HG03439 (cell line): Measurements from ENCODE around the gene BST2.
A peak's percentile ranks its signal among the peaks of the same experiment; 100 is the strongest.

Source experiments
- ATAC-seq: cut with Tn5 transposase; IDR thresholded peaks from one replicate; pipeline ENCODE4 v1.9.1; 2021; ENCODE audit warnings: mild to moderate bottlenecking, moderate library complexity; ENCODE audit not compliant: unreplicated experiment

The BST2 gene

DNA sequence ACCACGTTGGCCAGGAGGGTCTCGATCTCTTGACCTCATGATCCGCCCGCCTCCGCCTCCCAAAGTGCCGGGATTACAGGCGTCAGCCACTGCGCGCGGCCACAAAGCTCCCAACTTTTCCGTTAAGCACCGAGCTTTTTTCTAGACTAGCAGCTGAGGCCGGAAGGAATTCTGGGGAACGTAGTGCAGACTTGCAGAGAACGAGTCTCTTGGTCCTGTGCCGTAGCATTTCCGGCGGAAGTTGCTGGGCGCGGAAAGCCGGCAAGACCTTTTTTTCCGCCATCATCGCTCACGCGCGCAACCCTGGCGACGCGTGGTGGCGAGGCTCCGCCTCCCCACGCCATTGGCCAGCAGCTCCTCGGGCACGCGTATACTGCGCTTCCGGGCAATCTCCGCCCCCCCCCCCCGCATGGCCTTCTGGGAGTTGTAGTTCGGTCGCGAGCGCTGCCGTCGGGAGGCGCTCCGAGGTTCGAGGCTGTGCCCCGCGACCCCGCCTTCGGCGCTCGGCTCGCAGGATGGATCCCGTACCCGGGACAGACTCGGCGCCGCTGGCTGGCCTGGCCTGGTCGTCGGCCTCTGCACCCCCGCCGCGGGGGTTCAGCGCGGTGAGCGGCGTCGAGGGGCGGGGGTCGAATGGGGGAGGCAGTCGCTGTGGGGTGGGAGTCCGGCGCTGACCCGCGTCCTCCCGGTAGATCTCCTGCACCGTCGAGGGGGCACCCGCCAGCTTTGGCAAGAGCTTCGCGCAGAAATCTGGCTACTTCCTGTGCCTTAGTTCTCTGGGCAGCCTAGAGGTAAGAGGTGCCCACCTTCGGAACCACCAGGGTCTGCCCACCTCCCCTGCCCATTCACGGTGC is 14.4 kb upstream of the BST2 start, which contains the start of gene MVB12A:
Gene MVB12A (plus strand): TSS at position 427 of the 854 bp plus-strand sequence. CDS start 89 bp downstream, at position 516.
- ATAC-seq = peak; percentile 92

DNA sequence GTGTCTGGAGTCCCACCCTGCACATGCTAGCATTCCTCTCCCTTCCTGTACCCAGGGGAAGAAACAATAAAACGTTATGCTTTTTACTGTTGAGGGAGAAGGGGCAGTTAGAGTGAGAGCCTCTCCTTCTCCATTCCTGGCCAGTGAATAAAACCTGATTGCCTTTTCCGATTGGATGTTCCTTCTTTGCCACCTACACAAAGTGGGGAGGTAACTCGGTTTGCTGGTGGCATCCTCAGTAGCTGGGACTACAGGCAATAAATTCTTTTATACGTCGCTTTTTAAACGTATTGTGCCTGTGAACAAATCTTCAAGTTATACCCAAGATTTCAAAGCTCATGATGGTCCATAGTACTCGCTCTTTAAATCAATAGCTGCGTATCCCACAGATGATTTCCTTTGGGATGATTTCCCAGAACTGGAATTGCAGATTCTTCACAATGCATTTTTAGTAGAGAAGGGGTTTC is 13.8 kb upstream of the BST2 start:
- no peak for ATAC-seq

DNA sequence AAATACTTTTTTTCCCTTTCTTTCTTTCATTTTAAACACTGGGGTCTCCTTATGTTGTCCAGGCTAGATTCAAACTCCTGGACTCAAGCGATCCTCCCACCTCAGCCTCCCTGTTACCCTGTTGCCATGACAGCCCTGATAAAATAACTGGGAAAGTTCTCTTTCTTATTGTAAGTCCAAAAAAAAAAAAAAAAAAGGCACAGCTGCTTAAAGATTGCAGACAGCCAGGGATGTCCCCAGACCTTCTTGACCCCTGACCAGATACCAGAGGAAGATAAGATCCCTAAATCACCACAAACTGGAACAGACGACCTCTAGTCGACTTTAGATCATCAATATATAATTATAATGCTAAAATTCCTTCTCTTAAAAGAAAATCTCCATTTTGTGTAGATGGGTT is 13.3 kb upstream of the BST2 start:
- ATAC-seq = no peak

DNA sequence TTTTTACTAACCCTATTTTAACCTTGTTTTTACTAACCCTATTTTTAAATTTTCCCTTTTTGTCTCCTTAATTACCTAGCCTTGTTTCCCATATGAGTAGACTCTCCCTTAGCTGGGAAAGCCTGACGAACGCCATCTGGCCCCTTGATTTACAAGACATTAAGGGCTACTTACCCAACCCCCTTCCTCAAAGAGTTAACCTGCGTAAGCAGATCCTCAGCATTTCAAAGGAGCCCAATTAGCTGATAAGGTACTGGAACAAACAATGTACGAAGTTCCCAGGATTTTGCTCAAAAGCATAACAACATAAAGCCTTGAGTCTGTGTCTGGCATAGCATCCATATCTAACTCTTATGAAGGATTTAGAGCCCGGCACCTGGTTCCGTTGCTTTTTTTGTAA is 9.7 kb upstream of the BST2 start:
- ATAC-seq = no peak

DNA sequence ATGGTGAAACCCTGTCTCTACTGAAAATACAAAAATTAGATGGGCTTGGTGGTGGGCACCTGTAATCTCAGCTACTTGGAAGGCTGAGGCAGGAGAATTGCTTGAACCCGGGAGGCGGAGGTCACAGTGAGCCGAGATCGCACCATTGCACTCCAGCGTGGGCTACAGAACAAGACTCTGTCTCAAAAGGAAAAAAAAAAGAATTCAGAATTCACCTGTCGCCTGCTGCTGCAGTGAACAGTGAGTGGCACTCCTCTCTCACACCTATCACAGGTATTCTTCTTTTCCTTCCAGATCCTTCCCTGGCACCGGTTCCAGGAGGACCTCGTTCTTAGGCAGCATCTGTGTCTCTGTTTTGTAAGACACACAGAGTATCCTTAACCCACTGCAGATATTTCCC is 8.7 kb upstream of the BST2 start:
- ATAC-seq = no peak

DNA sequence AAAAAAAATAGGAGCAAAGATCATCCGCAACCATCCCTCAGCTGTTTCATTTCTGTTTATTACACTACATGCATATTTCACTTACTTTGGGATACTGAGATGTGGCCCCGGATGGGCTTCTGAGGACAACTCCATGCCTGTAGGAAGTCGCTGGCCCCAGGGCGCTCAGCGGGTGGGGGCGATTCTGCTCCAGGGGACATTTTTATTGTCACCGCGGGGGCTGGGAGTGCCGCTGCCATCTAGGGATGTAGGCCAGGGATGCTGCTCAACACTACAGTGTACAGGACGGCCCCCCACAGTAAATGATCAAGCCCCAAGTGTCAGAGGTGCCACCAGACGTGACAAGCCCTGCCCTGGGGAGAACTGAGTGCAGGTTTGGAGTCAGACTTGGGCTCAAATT is 6.4 kb upstream of the BST2 start:
- no peak for ATAC-seq

DNA sequence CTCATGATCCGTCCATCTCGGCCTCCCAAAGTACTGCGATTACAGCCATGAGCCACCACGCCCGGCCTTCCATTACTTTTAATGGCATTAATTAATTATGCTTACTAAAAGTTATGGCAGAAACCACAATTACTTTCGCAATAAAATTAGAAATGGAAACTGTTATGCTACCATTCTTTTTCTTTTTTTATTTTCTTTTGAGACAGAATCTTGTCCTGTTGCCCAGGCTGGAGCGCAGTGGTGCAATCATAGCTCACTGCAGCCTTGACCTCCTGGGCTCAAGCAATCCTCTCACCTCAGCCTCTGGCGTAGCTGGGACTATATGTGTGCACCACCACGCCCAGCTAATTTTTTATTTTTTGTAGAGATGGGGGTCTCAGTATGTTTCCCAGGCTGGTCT is 4.6 kb upstream of the BST2 start:
- no peak for ATAC-seq

DNA sequence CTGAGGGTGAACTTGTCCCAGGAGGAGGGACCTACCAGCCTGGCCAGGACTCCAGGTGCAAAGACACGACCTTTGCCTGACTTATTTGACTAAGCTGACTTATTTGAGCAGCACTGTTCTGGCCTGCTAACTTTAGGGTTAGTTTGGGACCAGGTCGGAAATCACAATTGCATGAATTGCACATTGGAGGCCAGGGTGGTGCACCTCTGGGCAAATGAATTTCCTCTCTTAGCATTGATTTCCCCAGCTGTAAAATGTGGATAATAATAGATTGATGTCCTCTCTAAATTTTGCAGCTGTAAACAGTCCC is 1.4 kb upstream of the BST2 start:
- ATAC-seq = no peak

DNA sequence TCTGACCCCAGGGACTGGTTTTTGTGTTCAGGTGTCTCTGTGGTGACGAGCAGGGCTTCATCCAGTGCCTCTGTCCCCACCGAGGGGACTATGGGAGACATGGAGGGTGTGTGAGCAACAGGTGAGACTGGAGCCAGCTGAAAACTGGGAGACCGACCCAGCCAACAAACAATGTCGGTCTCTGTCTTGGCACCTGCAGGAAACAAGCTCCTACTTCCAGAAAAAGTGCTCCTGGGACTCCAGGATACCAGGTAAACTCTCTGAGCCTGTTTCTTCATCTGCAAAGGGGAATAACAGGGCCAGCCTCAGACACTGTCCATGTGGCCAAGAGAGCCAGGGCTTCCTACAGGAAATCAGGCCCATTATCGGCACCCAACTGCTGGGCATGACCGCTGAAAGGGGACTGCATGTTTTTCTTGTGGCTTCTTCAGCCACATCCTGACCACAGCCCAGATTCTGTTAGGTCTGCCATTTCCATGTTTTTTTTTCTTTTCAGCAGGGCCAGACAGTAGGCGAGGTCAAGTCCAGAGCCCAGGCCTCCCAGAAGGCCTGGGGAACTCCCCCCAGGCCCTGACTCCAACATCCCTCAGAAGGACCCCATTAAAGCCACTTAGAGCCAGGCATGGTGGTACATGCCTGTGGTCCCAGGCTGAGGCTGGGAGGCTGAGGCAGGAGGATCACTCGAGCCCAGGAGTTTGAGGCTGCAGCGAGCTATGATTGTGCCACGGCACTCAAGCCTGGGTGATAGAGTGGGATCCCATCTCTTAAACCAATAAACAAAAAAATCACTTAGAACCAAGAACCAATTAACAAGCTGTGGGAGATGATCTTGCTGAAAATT is 836 bp upstream of the BST2 start:
- no peak for ATAC-seq

DNA sequence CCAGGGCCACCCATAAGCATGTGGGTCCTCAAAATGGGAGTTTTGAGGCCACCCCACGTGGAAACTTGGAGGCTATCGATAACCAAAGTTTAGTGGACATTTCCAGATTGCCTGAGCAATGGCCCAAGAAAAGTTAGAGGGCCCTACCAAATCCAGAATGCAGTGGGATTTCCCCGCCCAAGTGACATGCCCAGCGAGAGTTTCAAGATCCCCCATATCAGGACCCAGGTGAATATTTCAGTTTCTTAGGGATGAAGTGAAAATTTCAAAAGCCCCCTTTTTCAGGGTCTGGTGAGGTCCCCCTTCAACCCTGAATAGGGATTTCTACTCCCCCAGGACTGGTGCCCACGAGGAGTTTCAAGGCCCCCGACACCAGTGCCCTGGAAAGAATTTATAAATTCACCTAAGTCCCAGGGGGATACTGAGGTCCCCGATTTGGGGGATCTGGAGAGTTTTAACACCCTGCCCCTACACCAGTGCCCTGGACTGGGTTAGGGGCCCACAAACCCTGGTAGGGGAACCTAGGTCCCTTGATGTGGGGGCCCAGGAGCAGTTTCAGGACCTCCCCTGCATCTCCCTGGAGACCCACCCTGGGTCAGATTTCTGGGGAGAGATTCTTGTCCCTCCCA is 695 bp downstream of the BST2 start:
- no peak for ATAC-seq

DNA sequence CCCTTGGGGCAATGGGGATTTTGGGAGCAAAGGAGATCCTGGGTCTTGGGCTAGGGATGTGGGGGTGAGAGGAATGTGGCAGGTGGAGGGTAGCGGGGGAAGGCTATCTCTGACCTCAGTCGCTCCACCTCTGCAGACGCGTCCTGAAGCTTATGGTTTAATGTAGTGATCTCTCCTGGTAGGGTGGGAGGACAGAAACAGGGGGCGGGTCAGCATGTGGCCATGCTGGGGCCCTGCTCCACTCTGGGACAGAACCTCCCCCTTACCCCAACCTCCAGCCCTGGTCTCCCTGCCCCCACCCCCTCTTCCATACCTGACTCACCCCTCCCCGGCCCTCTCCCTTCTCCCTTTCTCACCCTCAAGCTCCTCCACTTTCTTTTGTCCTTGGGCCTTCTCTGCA is 1.4 kb downstream of the BST2 start:
- ATAC-seq = no peak

DNA sequence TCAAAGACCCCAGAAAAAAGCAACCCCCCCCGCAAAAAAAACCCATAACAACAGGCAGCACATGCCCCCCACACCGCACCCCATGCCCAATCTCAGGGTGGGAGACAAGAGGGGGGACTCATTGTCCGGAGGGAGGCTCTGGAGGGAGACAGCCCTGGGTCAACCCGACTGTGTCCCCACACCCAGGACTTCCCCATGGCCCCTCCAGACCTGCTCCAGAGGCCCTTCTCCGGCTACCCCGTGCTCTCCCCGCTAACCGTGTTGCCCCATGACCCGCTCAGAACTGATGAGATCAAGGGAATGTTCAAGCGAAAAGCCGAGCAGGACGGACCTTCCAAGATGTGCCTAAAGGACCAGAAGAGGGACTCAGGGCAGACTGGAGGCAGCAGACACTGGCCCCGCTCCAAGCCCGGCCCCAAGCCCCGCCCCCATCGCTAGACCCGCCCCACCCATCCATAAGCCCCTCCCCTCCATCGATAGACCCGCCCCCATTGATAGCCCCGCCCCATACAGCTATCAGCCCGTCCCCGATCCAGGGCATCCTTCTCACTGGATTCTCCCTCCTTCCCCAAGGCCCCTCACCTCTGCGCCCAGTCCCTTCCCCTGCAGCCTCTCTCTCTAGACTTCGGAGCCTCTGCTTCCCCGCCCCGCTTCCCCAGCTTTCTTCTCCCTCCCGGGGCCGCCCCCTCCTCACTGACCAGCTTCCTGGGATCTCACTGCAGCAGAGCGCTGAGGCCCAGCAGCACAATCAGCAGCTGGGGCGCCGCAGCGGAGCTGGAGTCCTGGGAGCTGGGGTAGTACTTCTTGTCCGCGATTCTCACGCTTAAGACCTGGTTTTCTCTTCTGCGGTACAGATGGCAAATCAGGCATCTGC is 2.2 kb downstream of the BST2 start:
- no peak for ATAC-seq

DNA sequence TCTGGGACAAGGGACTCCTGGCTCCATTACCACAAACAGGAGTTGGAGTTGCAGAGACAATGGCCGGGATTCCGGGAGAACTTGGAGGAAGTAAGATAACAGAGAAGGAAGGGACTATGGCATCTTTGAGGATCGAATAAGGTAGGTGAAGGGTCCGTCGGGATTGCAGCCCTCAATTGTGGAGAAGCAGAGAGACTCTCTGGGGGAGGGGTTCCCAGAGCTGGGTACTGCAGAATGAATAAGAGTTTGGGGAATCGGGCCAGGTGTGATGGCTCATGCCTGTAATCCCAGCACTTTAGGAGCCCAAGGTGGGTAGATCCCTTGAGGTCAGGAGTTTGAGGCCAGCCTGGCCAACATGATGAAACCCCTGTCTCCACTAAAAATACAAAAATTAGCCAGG is 3.8 kb downstream of the BST2 start:
- ATAC-seq = no peak

DNA sequence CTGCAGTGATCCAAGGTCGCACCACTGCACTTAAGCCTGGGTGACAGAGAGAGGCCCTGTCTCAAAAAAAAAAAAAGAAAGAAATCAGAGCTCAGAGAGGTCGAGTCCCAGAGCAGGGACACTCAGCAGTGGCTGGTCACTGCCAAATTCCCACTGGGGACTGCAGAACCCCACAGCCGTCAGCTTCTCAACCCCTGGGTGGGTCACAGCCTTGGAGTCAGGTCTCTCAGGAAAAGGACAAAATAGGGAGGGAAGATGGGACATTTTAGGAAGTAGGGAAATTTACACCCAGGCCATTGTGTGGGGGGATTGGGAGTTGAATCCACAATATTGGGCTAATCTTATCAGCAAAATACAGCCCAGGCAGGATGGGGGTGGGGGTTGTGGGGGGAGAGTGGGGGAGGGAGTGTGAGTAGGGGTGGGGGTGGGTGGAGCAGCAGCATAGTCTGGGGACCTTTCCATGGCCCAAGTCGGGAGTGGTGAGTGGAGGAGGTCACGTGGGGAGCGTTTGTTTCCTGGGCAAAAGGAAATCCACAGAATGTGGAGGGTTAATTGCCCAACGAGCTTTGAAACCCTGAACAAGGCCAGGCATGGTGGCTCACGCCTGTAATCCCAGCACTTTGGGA is 6.4 kb downstream of the BST2 start:
- no peak for ATAC-seq

DNA sequence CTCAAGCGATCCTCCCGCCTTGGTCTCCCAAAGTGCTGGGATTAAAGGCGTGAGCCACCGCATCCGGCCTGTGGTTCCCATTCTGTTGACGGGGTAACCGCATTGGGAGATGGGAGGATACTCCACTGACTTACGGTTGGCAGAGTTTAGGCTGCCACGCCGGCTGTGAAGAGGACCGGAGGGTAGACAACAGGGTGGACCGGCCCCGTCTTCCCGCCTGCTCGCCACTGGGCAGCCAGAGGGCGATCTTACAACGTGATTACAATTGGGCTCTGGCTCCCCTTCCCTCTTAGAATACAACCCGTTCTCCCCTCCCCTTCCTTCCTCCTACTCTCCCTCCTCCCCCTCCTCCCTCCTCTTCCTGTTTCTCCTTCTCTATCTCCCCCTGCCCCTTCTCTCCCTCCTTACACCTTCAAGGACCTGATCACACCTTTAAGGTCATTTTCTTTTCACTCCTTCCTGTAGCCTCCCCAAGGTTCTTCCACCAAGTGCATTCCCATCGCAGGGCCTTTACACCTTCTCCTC is 10.5 kb downstream of the BST2 start:
- no peak for ATAC-seq

DNA sequence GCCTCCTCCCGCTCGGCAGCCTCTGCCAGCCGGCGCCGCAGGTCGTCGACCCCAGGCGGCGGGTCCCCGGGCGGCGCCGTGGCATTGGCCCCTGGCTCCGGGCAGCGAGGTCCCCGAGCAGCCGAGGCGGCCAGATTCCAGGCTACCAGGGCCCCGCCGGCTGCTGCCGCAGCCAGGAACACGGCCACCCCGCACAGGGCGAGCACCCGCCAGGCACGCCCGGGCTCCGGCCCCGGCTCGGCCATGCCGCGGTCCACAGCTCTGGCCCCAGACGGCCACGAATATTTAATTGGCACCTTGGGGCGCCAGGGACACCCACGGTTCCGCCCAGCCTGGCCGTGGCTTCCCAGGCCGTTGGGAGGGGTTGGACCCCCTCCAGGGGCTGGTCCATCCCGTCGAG is 11.5 kb downstream of the BST2 start, which contains the start of gene CCDC194:
Gene CCDC194 (minus strand): TSS at position 283 of the 400 bp plus-strand sequence. CDS start 38 bp downstream, at position 245.
- ATAC-seq = no peak

DNA sequence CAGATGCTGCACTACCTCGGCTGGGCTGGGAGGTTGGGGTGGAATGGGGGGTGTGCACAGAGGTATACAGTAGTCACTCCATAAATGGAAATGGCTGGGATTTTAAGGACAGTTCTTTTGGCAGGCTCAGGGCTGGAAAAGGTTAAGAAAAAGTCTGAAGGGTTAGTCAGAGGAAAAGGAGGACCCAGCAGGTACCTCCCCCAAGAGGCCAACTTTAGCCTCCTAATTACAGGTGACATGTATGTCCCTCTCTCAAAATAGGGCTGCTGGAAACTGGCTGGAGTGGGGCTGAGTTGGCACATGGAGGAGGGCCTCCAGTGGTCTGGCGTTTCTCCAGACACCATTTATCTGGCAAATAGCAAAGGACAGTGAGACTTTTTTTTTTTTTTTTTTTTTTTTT is 12.4 kb downstream of the BST2 start:
- ATAC-seq = no peak

DNA sequence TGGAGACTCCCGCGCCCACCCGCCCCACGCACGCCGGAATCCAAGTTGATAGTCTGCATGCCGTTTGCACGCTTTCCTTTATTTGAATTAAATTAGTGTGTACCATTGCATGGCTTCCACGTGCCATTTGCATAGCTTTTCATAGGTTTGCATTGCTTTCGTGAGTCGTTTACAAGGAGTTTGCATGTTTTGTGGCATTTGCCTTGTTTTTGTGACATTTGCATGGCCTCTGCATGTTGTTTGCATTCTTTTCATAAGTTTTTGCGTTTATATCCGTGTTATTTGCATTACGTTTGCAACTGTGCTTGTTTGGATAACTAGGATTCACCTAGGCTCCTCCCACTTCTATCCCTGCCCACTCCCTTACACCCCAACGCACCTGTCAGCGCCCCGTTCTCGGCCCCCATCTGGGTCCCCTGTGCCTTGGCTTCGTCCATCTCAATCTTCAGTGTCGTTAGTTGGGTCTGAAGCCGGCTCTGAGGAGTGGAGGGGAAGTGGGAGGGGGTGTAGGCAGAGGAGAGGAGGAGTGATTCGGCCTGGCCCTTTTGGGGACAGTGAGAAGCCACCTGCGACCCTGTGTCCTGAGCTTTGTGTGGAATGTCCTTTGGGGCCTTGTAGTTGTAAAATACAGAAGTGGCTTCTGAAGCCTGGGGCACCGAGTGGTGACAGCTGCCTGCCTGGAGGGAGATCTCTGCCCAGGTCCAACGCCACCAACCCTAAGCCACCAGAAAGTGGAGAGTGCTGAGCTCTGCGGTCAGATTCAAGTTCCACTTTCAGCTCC is 13.9 kb downstream of the BST2 start:
- peak; percentile 3 for ATAC-seq
